Stimulated activated CD4-positive, alpha-beta T cell treated with anti-CD3 and anti-CD28 coated beads, Interleukin-12 subunit alpha, Interleukin-12 subunit beta, amount 100 ng/mL, for 4 hours (primary cell): ENCODE measurements around the gene ZNF17.

ENCODE experiments used
- DNase-seq: peaks from one replicate; pipeline ENCODE4 v3.0.0-alpha.2; 2020

The ZNF17 gene

GRCh38 chr19:57434386-57435061 lies 23.6 kb downstream of the ZNF17 start:
- no peak for DNase-seq

GRCh38 chr19:57435062-57435978 lies 24.4 kb downstream of the ZNF17 start, which contains the start of gene ZNF749:
TSS of gene ZNF749 (plus strand) at chr19:57435325. CDS start at chr19:57435579, 254 bp downstream.
- DNase-seq = peak; percentile 93

GRCh38 chr19:57436417-57436816 lies 25.5 kb downstream of the ZNF17 start:
- no peak for DNase-seq

- no peak for DNase-seq
Measured at GRCh38 chr19:57437931-57438330, 27.0 kb downstream of the ZNF17 start.

GRCh38 chr19:57438925-57439324 lies 28.0 kb downstream of the ZNF17 start:
- no peak for DNase-seq

- DNase-seq = no peak
Measured at GRCh38 chr19:57441979-57442752, 31.2 kb downstream of the ZNF17 start.

GRCh38 chr19:57443121-57443696 lies 32.2 kb downstream of the ZNF17 start:
- DNase-seq = no peak

- no peak for DNase-seq
Measured at GRCh38 chr19:57452307-57452706, 41.3 kb downstream of the ZNF17 start.

- no peak for DNase-seq
Measured at GRCh38 chr19:57465680-57466381, 54.9 kb downstream of the ZNF17 start.

- DNase-seq = no peak
Measured at GRCh38 chr19:57466489-57466888, 55.5 kb downstream of the ZNF17 start.
